GM12878 (cell line): ENCODE data around the gene POU3F3. TPM values are rescaled to one million over a fixed set of nuclear protein-coding genes. Genes with fewer than 3 reads are reported as not detected.

Source experiments
- ATAC-seq: fragments of 200-7000 bp; cut with Tn5 transposase; 3 replicates; pipeline ENCODE4 v1.9.1; 2020; ENCODE audit warnings: mild to moderate bottlenecking, moderate library complexity
- BruUV-seq: library from RNA; stranded (reverse); fragments of 400-500 nt; replicated peaks from 2 replicates; lab custom pipeline; 2021; lab: Mats Ljungman, UMichigan
- CTCF ChIA-PET: fragments of 300-600 bp; sonication (Branson Sonifier 250); formaldehyde crosslinking; extraction: SDS; loops from one replicate; lab custom pipeline; 2021; ENCODE audit warnings: inconsistent platforms; lab: Yijun Ruan, JAX
- POLR2A ChIA-PET: fragments of 350-600 bp; formaldehyde crosslinking; extraction: SDS; loops from one replicate; lab custom pipeline; 2021; ENCODE audit warnings: inconsistent platforms; lab: Charles Lee
- RAD21 ChIA-PET: fragments of 300-600 bp; sonication (Branson Sonifier 250); formaldehyde crosslinking; loops from one replicate; lab custom pipeline; 2023; ENCODE audit warnings: antibody characterized with exemption; ENCODE audit not compliant: unreplicated experiment; lab: Charles Lee
- SMC1A ChIA-PET: fragments of 300-600 bp; sonication (Branson Sonifier 250); formaldehyde crosslinking; loops from one replicate; lab custom pipeline; 2023; ENCODE audit not compliant: unreplicated experiment, uncharacterized antibody; lab: Charles Lee
- DNase-seq: peaks from one replicate; pipeline ENCODE4 v3.0.0-alpha.2; 2011; ENCODE audit warnings: low read depth, low spot score
- FAIRE-seq: peaks from 3 replicates; lab custom pipeline; 2011; peaks lifted over from hg19 to GRCh38; lab: Jason Lieb, UNC
- H2AFZ ChIP-seq: 2 replicates; pipeline ENCODE4 v1.6.0; 2011; ENCODE audit warnings: low read depth, low read length, control low read depth; ENCODE audit not compliant: control insufficient read depth
- H3K27ac ChIP-seq: 2 replicates; pipeline ENCODE4 v1.5.1; 2011; ENCODE audit warnings: control low read depth; ENCODE audit not compliant: control insufficient read depth, insufficient read depth
- H3K27me3 ChIP-seq, 2 experiments: replicated peaks in 1 of 2; 2 replicates each; pipeline versions ENCODE4 v1.6.0 to v1.6.1; 2011; ENCODE audit warnings: low read length in 1 of 2; ENCODE audit not compliant: control insufficient read depth in 2 of 2, insufficient read depth in 2 of 2
- H3K36me3 ChIP-seq, 2 experiments: 2 replicates each; pipeline ENCODE4 v1.5.1; 2011; ENCODE audit warnings: low read length in 1 of 2; ENCODE audit not compliant: control insufficient read depth in 2 of 2, insufficient read depth in 2 of 2
- H3K4me1 ChIP-seq: 2 replicates; pipeline ENCODE4 v1.6.1; 2011; ENCODE audit warnings: mild to moderate bottlenecking, low read length, moderate library complexity, mixed read lengths; ENCODE audit not compliant: control insufficient read depth, insufficient read depth
- H3K4me2 ChIP-seq: 2 replicates; pipeline ENCODE4 v1.6.0; 2011; ENCODE audit warnings: control low read depth; ENCODE audit not compliant: control insufficient read depth, insufficient read depth
- H3K4me3 ChIP-seq: fragments of 200-600 bp; sonication (generic); 2 replicates; pipeline ENCODE4 v1.5.1; 2016
- H3K79me2 ChIP-seq: 2 replicates; pipeline ENCODE4 v1.6.0; 2011; ENCODE audit warnings: low read length; ENCODE audit not compliant: control insufficient read depth, insufficient read depth
- H3K9ac ChIP-seq: 2 replicates; pipeline ENCODE4 v1.8.0; 2011; ENCODE audit warnings: low read length, control low read depth, mixed read lengths; ENCODE audit not compliant: control insufficient read depth, insufficient read depth
- H3K9me3 ChIP-seq: replicated peaks from 3 replicates; pipeline ENCODE4 v1.5.1; 2011; ENCODE audit warnings: mild to moderate bottlenecking, low read length; ENCODE audit not compliant: control insufficient read depth, insufficient read depth
- H4K20me1 ChIP-seq: 2 replicates; pipeline ENCODE4 v1.6.0; 2011; ENCODE audit not compliant: control insufficient read depth, insufficient read depth
- HCFC1 ChIP-seq: fragments of 150-350 bp; IDR thresholded peaks from 2 replicates; pipeline ENCODE4 v1.6.1; 2014; ENCODE audit warnings: low read length
- IKZF1 ChIP-seq: fragments of 450-650 bp; conservative IDR thresholded peaks from 2 replicates; pipeline ENCODE4 v1.6.1; 2017; ENCODE audit warnings: antibody characterized with exemption, mild to moderate bottlenecking
- NFYB ChIP-seq: IDR thresholded peaks from 2 replicates; pipeline ENCODE4 v1.6.1; 2011; ENCODE audit warnings: low read depth, mild to moderate bottlenecking, low read length, improper control_type of control experiment, moderate library complexity; ENCODE audit not compliant: insufficient read depth
- TAF1 ChIP-seq: IDR thresholded peaks from 2 replicates; pipeline ENCODE4 v1.6.1; 2011; ENCODE audit warnings: mild to moderate bottlenecking, low read depth, low read length, borderline replicate concordance
- WGBS: methylation state at CpG from one replicate; pipeline ENCODE4 v1.1.6; 2016; ENCODE audit warnings: low lambda C conversion rate; ENCODE audit not compliant: insufficient replicate concordance, insufficient coverage; ENCODE audit errors: missing lambda C conversion rate; 5-methylcytosine and 5-hydroxymethylcytosine counted together
- in situ Hi-C: fragments of 300-500 bp; cut with MboI; formaldehyde crosslinking; loops from 9 replicates; pipeline ENCODE4 v1.14.3; 2018; ENCODE audit warnings: mixed read lengths
- intact Hi-C: fragments of 100-400 bp; cut with micrococcal nuclease; formaldehyde crosslinking; loops from one replicate; pipeline ENCODE4 v1.14.2; 2022; ENCODE audit not compliant: unreplicated experiment
- polyA plus RNA-seq, 11 experiments: library from polyadenylated mRNA; depleted of rRNA in 4 of 11; unstranded in 6 of 11; stranded (reverse) in 5 of 11; fragments of >200 nt; fragmentation: Nextera tagmentation in 4 of 11; fragmentation: Illumina TruSeq in 1 of 11; extraction: Ambion mirVana in 4 of 11; extraction: Trizol in 1 of 11; gene quantifications; 1 replicate in 1 of 11; 2 replicates in 10 of 11; pipeline versions ENCODE4 v1.2.1 to v1.2.3, GENCODE V29; 2011 to 2016; ENCODE audit warnings: inconsistent platforms in 2 of 11, missing spikeins in 2 of 11, low read depth in 1 of 11
- small RNA-seq: library from RNA; depleted of rRNA; stranded (forward); fragments of <200 nt; gene quantifications from one replicate; pipeline ENCODE3, GENCODE V24; 2014
- total RNA-seq, 4 experiments: library from RNA; depleted of rRNA in 3 of 4; stranded (reverse); fragments of >200 nt in 3 of 4; fragmentation: Illumina TruSeq in 1 of 4; extraction: Trizol in 1 of 4; gene quantifications; 2 replicates each; pipeline versions ENCODE4 v1.2.1 to v1.2.3, GENCODE V29; 2013 to 2021
- TF ChIP-seq, protein P1 (sequence below): fragments of 450-650 bp; IDR thresholded peaks from 2 replicates; pipeline ENCODE4 v1.6.1; 2017; ENCODE audit warnings: mild to moderate bottlenecking, moderate library complexity

The POU3F3 gene
- total and polyA plus RNA-seq, 10 of the 15 experiments (the other 5 are each of a cell fraction or from before 2014, with no cell fraction given): not detected

DNA sequence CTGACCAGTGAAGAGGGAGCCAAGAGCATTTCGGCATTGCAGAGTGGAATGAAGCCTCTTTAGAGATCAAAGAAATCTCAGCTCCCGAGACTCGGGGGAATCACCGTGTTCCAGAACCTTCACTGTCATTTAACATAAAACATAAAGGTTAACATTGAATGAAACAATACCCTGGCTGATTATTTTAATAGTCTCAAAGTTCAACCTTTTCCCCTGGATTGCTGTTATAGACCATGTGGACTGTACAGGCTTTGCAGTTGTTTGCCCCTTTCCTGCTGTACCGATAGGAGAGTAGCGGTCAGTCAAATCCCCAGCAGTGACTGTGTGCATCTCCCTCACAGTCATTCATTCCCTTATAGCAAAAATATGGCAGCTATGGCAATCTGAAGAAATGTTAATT, 48.4 kb downstream of the POU3F3 start:
- FAIRE-seq: no peak
- no TSS peak for BruUV-seq
- POLR2A ChIA-PET: no interaction called here

More for the DNA sequence above, 48.4 kb downstream of the POU3F3 start:
- Histone ChIP-seq H3K4me2 (no peak overlapping the region), H3K27me3 (no peaks in the 10 kb centered on the region; a peak in 1 of 4 replicates), H3K4me1 (no peaks in the 10 kb centered on the region), H3K4me3 (no peak overlapping the region), H3K36me3 (no peaks in the 10 kb centered on the region), H3K9ac (no peak overlapping the region), H3K9me3 (no peaks in the 10 kb centered on the region), H3K27ac (no peak overlapping the region), H4K20me1 (no peaks in the 10 kb centered on the region), H2AFZ (no peak overlapping the region), H3K79me2 (no peaks in the 10 kb centered on the region)
- no peak for DNase-seq
- intact Hi-C loops (no loop called here), in situ Hi-C loops (no loop called here)
- ChIA-PET RAD21 (no interaction called here), SMC1A (no interaction called here), CTCF (interaction anchor here (0.6 kb wide), 1 partner anchor 26 kb away, joined by 3 read pairs; no protein-coding TSS in a partner anchor)
- no peak for ATAC-seq
- 70% methylated on average over 6 of the region's 6 CpGs for WGBS
- TF ChIP-seq NFYB (no peak), IKZF1 (no peak), HCFC1 (no peak), TAF1 (no peak)
- TF ChIP-seq, protein P1, sequence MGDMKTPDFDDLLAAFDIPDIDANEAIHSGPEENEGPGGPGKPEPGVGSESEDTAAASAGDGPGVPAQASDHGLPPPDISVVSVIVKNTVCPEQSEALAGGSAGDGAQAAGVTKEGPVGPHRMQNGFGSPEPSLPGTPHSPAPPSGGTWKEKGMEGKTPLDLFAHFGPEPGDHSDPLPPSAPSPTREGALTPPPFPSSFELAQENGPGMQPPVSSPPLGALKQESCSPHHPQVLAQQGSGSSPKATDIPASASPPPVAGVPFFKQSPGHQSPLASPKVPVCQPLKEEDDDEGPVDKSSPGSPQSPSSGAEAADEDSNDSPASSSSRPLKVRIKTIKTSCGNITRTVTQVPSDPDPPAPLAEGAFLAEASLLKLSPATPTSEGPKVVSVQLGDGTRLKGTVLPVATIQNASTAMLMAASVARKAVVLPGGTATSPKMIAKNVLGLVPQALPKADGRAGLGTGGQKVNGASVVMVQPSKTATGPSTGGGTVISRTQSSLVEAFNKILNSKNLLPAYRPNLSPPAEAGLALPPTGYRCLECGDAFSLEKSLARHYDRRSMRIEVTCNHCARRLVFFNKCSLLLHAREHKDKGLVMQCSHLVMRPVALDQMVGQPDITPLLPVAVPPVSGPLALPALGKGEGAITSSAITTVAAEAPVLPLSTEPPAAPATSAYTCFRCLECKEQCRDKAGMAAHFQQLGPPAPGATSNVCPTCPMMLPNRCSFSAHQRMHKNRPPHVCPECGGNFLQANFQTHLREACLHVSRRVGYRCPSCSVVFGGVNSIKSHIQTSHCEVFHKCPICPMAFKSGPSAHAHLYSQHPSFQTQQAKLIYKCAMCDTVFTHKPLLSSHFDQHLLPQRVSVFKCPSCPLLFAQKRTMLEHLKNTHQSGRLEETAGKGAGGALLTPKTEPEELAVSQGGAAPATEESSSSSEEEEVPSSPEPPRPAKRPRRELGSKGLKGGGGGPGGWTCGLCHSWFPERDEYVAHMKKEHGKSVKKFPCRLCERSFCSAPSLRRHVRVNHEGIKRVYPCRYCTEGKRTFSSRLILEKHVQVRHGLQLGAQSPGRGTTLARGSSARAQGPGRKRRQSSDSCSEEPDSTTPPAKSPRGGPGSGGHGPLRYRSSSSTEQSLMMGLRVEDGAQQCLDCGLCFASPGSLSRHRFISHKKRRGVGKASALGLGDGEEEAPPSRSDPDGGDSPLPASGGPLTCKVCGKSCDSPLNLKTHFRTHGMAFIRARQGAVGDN: no peak

Small RNA genes lying within 50 kb of the gene (small RNA-seq; reads per million reads assigned to genes)
- not detected for gene AC018730.1

Other genes with a start within 250 kb of the POU3F3 start
- 43.1 and 48.9 TPM in 2 replicates for gene MRPS9, start 184.0 kb downstream of the POU3F3 start, total RNA-seq (2014; rRNA removed)
- gene MRPS9, start 184.0 kb downstream of the POU3F3 start, total RNA-seq (2014; rRNA removed; fragmentation: Illumina TruSeq; extraction: Trizol): 60.3 and 61.7 TPM in 2 replicates
- gene MRPS9, start 184.0 kb downstream of the POU3F3 start, total RNA-seq (2021): 39.1 and 39.7 TPM in 2 replicates
- gene MRPS9, start 184.0 kb downstream of the POU3F3 start, polyA plus RNA-seq (2011; rRNA removed): 47.1 and 64.8 TPM in 2 replicates
- 59.3 and 70.9 TPM in 2 replicates for gene MRPS9, start 184.0 kb downstream of the POU3F3 start, polyA plus RNA-seq (2014; fragmentation: Illumina TruSeq; extraction: Trizol)
- gene MRPS9, start 184.0 kb downstream of the POU3F3 start, polyA plus RNA-seq (2014; fragmentation: Nextera tagmentation; extraction: Ambion mirVana): 100 to 1,000 TPM in 1 of 2 experiments, 10 to 100 TPM in 1; 88.3 to 111 TPM
- 39.1 and 45.3 TPM in 2 replicates for gene MRPS9, start 184.0 kb downstream of the POU3F3 start, polyA plus RNA-seq (2014; rRNA removed)
- 10 to 100 TPM; 65.1 to 70.1 TPM for gene MRPS9, start 184.0 kb downstream of the POU3F3 start, polyA plus RNA-seq (2016; fragmentation: Nextera tagmentation; extraction: Ambion mirVana)